DND-41 (cell line): ENCODE data around the gene PHLDB3.
"Not testable (repeated sequence)": the region's sequence is repeated elsewhere in the genome, so short reads cannot be mapped to it uniquely, and the experiment has no call there.

Source experiments
- ATAC-seq: fragments of 200-7000 bp; cut with Tn5 transposase; 3 replicates; pipeline ENCODE4 v1.9.1; 2021; ENCODE audit warnings: low read depth; ENCODE audit not compliant: insufficient read depth
- DNase-seq: peaks from one replicate; pipeline ENCODE4 v3.0.0-alpha.2; 2020
- H2AFZ ChIP-seq: 2 replicates; pipeline ENCODE4 v1.6.0; 2012; ENCODE audit warnings: low read depth, low read length
- H3K27ac ChIP-seq: 2 replicates; pipeline ENCODE4 v1.5.1; 2012; ENCODE audit warnings: low read length, inconsistent platforms
- H3K27me3 ChIP-seq: fragments of 200-600 bp; sonication (generic); 2 replicates; pipeline ENCODE4 v1.6.0; 2012; ENCODE audit warnings: low read length, mild to moderate bottlenecking, inconsistent platforms; ENCODE audit not compliant: insufficient read depth, poor library complexity
- H3K36me3 ChIP-seq: 2 replicates; pipeline ENCODE4 v1.5.1; 2012; ENCODE audit warnings: low read length, inconsistent platforms; ENCODE audit not compliant: insufficient read depth
- H3K4me1 ChIP-seq: 2 replicates; pipeline ENCODE4 v1.5.1; 2012; ENCODE audit warnings: mild to moderate bottlenecking, low read length; ENCODE audit not compliant: insufficient read depth
- H3K4me2 ChIP-seq: 2 replicates; pipeline ENCODE4 v1.6.0; 2012; ENCODE audit warnings: mild to moderate bottlenecking, moderate library complexity, low read length, inconsistent platforms; ENCODE audit not compliant: insufficient read depth
- H3K4me3 ChIP-seq, 2 experiments: fragments of 200-600 bp in 1 of 2; shearing (Covaris generic) in 1 of 2; 2 replicates each; pipeline ENCODE4 v1.5.1; 2012 to 2016; ENCODE audit warnings: inconsistent platforms in 2 of 2, low read length in 2 of 2, mild to moderate bottlenecking in 2 of 2, low read depth in 1 of 2, moderate library complexity in 1 of 2
- H3K79me2 ChIP-seq: 2 replicates; pipeline ENCODE4 v1.6.0; 2012; ENCODE audit warnings: low read length, inconsistent platforms; ENCODE audit not compliant: insufficient read depth
- H3K9ac ChIP-seq: 2 replicates; pipeline ENCODE4 v1.6.0; 2012; ENCODE audit warnings: low read depth, mild to moderate bottlenecking, inconsistent platforms, low read length, moderate library complexity
- H3K9me3 ChIP-seq: 2 replicates; pipeline ENCODE4 v1.5.1; 2012; ENCODE audit warnings: low read length, moderate library complexity, mild to moderate bottlenecking, inconsistent platforms; ENCODE audit not compliant: insufficient read depth, severe bottlenecking
- H4K20me1 ChIP-seq: 2 replicates; pipeline ENCODE4 v1.6.0; 2012; ENCODE audit warnings: low read length; ENCODE audit not compliant: insufficient read depth
- CTCF ChIP-seq: IDR thresholded peaks from 2 replicates; pipeline ENCODE4 v1.5.1; 2012; ENCODE audit warnings: borderline replicate concordance, low read length, moderate library complexity, mild to moderate bottlenecking; ENCODE audit not compliant: poor library complexity, severe bottlenecking; ENCODE audit errors: extremely low read depth
- EZH2 ChIP-seq: IDR thresholded peaks from 3 replicates; pipeline ENCODE4 v1.6.1; 2012; ENCODE audit warnings: borderline replicate concordance, low read depth, mild to moderate bottlenecking, moderate library complexity, low read length, inconsistent platforms; ENCODE audit not compliant: severe bottlenecking

Gene PHLDB3

GRCh38 chr19:43439032-43439708, 65.4 kb downstream of the PHLDB3 start:
- ATAC-seq = peak; percentile 58; the same call in 2 of the 3 replicates
- no peak for TF ChIP-seq CTCF
- Histone ChIP-seq H3K79me2 (no peaks in the 10 kb centered on the region), H3K36me3 (no peaks in the 10 kb centered on the region), H3K4me3 (no peak overlapping the region), H3K9me3 (no peaks in the 10 kb centered on the region), H3K27ac (no peak overlapping the region), H3K27me3 (no peaks in the 10 kb centered on the region), H3K4me1 (peaks cover 9% of the 10 kb centered on the region; the same call in 1 of the 2 replicates), H3K4me2 (no peak overlapping the region), H2AFZ (no peak overlapping the region), H4K20me1 (no peaks in the 10 kb centered on the region), H3K9ac (no peak overlapping the region)
- DNase-seq = peak; percentile 10

- H3K79me2 ChIP-seq = no peaks in the 10 kb centered on the region
- no peaks in the 10 kb centered on the region for H3K9me3 ChIP-seq
- TF ChIP-seq CTCF = no peak
- no peak for TF ChIP-seq EZH2
- H4K20me1 ChIP-seq = no peaks in the 10 kb centered on the region
- no peak overlapping the region for H2AFZ ChIP-seq
- DNase-seq = peak; percentile 33
- peaks cover 9% of the 10 kb centered on the region; the same call in 1 of the 2 replicates for H3K4me1 ChIP-seq
- no peak overlapping the region for H3K4me2 ChIP-seq
- no peaks in the 10 kb centered on the region for H3K27me3 ChIP-seq
- no peak overlapping the region for H3K4me3 ChIP-seq
- ATAC-seq = peak; percentile 49
- H3K9ac ChIP-seq = no peak overlapping the region
- H3K27ac ChIP-seq = no peak overlapping the region
- no peaks in the 10 kb centered on the region for H3K36me3 ChIP-seq
Measured at GRCh38 chr19:43438291-43439031, 66.1 kb downstream of the PHLDB3 start.

GRCh38 chr19:43437712-43438111, 66.8 kb downstream of the PHLDB3 start:
- Histone ChIP-seq H3K9me3 (no peaks in the 10 kb centered on the region), H3K9ac (no peak overlapping the region), H4K20me1 (no peaks in the 10 kb centered on the region), H3K27ac (no peak overlapping the region), H3K27me3 (no peaks in the 10 kb centered on the region), H3K4me2 (no peak overlapping the region), H3K79me2 (no peaks in the 10 kb centered on the region), H3K4me3 (no peak overlapping the region), H2AFZ (no peak overlapping the region), H3K36me3 (no peaks in the 10 kb centered on the region), H3K4me1 (peaks cover 9% of the 10 kb centered on the region; the same call in 1 of the 2 replicates)
- DNase-seq (no peak), ATAC-seq (no peak)
- TF ChIP-seq EZH2 (no peak), CTCF (no peak)

GRCh38 chr19:43437284-43437683, 67.3 kb downstream of the PHLDB3 start:
- H3K36me3 ChIP-seq, H3K4me2 ChIP-seq, H3K9me3 ChIP-seq, H2AFZ ChIP-seq, ATAC-seq, H4K20me1 ChIP-seq, H3K4me3 ChIP-seq, H3K27me3 ChIP-seq, H3K79me2 ChIP-seq, H3K4me1 ChIP-seq, H3K9ac ChIP-seq, H3K27ac ChIP-seq, DNase-seq: not testable (repeated sequence)
